GM12864 (cell line): ENCODE results near the gene ADAM30.
"Not testable (repeated sequence)": the region's sequence is repeated elsewhere in the genome, so short reads cannot be mapped to it uniquely, and the experiment has no call there.

Experiments used
- DNase-seq: peaks from one replicate; pipeline ENCODE4 v3.0.0-alpha.2; 2011; ENCODE audit warnings: low read depth
- H3K4me3 ChIP-seq: 2 replicates; pipeline ENCODE4 v1.5.1; 2011; ENCODE audit warnings: mild to moderate bottlenecking, low read depth, low read length, control low read depth
- CTCF ChIP-seq: IDR thresholded peaks from 2 replicates; pipeline ENCODE4 v1.5.1; 2011; ENCODE audit warnings: low read depth, mild to moderate bottlenecking, moderate library complexity, low read length, control low read depth, inconsistent platforms; ENCODE audit errors: missing control alignments

Gene ADAM30

DNA sequence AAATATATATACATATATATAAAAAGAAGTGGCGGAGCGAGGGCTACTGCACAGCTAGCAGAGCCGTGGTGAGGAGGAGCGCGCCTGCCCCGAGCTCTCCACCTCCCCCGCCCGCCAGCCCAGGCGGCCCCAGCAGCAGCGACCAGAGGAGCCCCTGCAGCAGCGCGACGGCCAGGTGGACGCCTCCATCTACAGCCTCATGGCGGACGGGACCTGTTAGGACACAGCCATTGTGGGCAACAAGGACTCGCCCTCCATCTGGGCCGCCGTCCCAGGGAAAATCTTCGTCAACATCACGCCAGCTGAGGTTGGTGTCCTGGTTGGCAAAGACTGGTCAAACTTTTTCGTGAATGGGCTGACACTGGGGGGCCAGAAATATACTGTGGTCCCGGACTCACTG, 43.2 kb downstream of the ADAM30 start:
- no peak for DNase-seq
- no peak for TF ChIP-seq CTCF
- no peak overlapping the region for H3K4me3 ChIP-seq

- not testable (repeated sequence) for DNase-seq, H3K4me3 ChIP-seq
- peak; percentile 26 for TF ChIP-seq CTCF
These were observed 52.1 kb downstream of the ADAM30 start for GRCh38 chr1:119844206-119844605.
